ENCODE data around the gene ACKR2.

- TF ChIP-seq CTCF (IDR thresholded peaks at IDR 0.05; ENCODE audit: poor library complexity, severe bottlenecking) (no peak), POLR2AphosphoS5 (IDR thresholded peaks at IDR 0.05) (no peak), EZH2 (IDR thresholded peaks at IDR 0.05; ENCODE audit: borderline replicate concordance, insufficient read depth, low read length, poor library complexity, severe bottlenecking) (no peak)
These were observed 38.5 kb downstream of the ACKR2 start for GRCh38 chr3:42847731-42848130.

Measured in neural cell (in vitro differentiated cells).